NCI-H82 treated with DMSO at 0.1 percent for 48 hours (cell line): ENCODE results near the gene ZNF81.
"Not testable (repeated sequence)": the region's sequence is repeated elsewhere in the genome, so short reads cannot be mapped to it uniquely, and the experiment has no call there.

ENCODE experiments used
- DNase-seq: peaks from one replicate; lab custom pipeline; 2025; ENCODE audit not compliant: unreplicated experiment; lab: John Stamatoyannopoulos, UW

The ZNF81 gene

GRCh38 chrX:47931970-47932369 lies 95.3 kb downstream of the ZNF81 start:
- not testable (repeated sequence) for DNase-seq

- DNase-seq: no peak
Observed at GRCh38 chrX:47933946-47934345, 97.2 kb downstream of the ZNF81 start.

GRCh38 chrX:47936224-47936939 lies 99.7 kb downstream of the ZNF81 start:
- DNase-seq: no peak

GRCh38 chrX:47936940-47937317 lies 100.2 kb downstream of the ZNF81 start:
- no peak for DNase-seq

- DNase-seq: no peak
Observed at GRCh38 chrX:47940448-47940847, 103.7 kb downstream of the ZNF81 start.

- no peak for DNase-seq
Observed at GRCh38 chrX:47941423-47941822, 104.7 kb downstream of the ZNF81 start.

- not testable (repeated sequence) for DNase-seq
Observed at GRCh38 chrX:47955295-47955694, 118.6 kb downstream of the ZNF81 start.

- DNase-seq: no peak
Observed at GRCh38 chrX:47956016-47956415, 119.3 kb downstream of the ZNF81 start.

GRCh38 chrX:47958206-47958605 lies 121.5 kb downstream of the ZNF81 start:
- peak; percentile 24 for DNase-seq

- DNase-seq: no peak
Observed at GRCh38 chrX:47958761-47959342, 122.2 kb downstream of the ZNF81 start.

GRCh38 chrX:47960406-47960805 lies 123.7 kb downstream of the ZNF81 start:
- no peak for DNase-seq

- DNase-seq: not testable (repeated sequence)
Observed at GRCh38 chrX:47961830-47962229, 125.1 kb downstream of the ZNF81 start.

- not testable (repeated sequence) for DNase-seq
Observed at GRCh38 chrX:47965526-47965925, 128.8 kb downstream of the ZNF81 start.
